Measurements from ENCODE around the gene SFXN5.

DNA sequence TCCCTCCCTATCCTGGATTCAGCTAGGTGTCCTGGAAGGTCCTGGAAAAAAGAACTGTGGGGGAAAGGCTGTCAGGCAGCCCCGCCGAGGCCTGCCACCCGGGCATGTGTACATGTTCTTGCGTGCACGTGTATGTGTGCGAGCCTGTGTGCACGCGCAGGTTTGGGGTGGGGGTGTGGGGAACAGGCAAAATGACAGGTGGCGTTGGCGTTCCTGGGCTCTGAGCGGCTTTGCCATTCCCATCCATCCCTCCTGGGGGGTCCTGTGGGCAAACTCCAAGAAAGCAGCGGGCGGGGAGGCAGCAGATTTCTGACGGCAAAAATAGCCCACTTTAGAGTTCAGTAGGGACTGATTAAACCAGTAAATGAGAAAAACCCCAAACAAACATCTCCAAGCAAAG lies 118.6 kb downstream of the SFXN5 start:
- TF ChIP-seq, protein P1, sequence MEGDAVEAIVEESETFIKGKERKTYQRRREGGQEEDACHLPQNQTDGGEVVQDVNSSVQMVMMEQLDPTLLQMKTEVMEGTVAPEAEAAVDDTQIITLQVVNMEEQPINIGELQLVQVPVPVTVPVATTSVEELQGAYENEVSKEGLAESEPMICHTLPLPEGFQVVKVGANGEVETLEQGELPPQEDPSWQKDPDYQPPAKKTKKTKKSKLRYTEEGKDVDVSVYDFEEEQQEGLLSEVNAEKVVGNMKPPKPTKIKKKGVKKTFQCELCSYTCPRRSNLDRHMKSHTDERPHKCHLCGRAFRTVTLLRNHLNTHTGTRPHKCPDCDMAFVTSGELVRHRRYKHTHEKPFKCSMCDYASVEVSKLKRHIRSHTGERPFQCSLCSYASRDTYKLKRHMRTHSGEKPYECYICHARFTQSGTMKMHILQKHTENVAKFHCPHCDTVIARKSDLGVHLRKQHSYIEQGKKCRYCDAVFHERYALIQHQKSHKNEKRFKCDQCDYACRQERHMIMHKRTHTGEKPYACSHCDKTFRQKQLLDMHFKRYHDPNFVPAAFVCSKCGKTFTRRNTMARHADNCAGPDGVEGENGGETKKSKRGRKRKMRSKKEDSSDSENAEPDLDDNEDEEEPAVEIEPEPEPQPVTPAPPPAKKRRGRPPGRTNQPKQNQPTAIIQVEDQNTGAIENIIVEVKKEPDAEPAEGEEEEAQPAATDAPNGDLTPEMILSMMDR (conservative IDR thresholded peaks at IDR 0.05) = no peak
- TF ChIP-seq EZH2 (IDR thresholded peaks at IDR 0.05; ENCODE audit: low read depth) = no peak

All from PC-9 (cell line).